Osteocyte (in vitro differentiated cells): ENCODE measurements around the gene SAMD4A. TPM values are rescaled to one million over a fixed set of nuclear protein-coding genes. Genes with fewer than 3 reads are reported as not detected.

Experiments
- DNase-seq: peaks from one replicate; pipeline ENCODE4 v3.0.0; 2021; ENCODE audit warnings: mixed read lengths; ENCODE audit not compliant: unreplicated experiment; ENCODE audit errors: extremely low spot score
- H3K27ac Mint-ChIP-seq: one replicate; pipeline ENCODE4 v1.8.0; 2021; ENCODE audit warnings: mild to moderate bottlenecking, mixed read lengths; ENCODE audit not compliant: unreplicated experiment
- H3K27me3 Mint-ChIP-seq: one replicate; pipeline ENCODE4 v1.8.0; 2021; ENCODE audit warnings: mixed read lengths; ENCODE audit not compliant: unreplicated experiment
- H3K36me3 Mint-ChIP-seq: one replicate; pipeline ENCODE4 v1.8.0; 2021; ENCODE audit warnings: mixed read lengths; ENCODE audit not compliant: unreplicated experiment
- H3K4me1 Mint-ChIP-seq: one replicate; pipeline ENCODE4 v1.8.0; 2021; ENCODE audit warnings: mixed read lengths; ENCODE audit not compliant: unreplicated experiment
- H3K4me3 Mint-ChIP-seq: one replicate; pipeline ENCODE4 v1.8.0; 2021; ENCODE audit warnings: mild to moderate bottlenecking, moderate library complexity, mixed read lengths; ENCODE audit not compliant: unreplicated experiment
- H3K9me3 Mint-ChIP-seq: one replicate; pipeline ENCODE4 v1.8.0; 2021; ENCODE audit warnings: mixed read lengths; ENCODE audit not compliant: unreplicated experiment
- CTCF ChIP-seq: fragments of 200-600 bp; sonication (generic); IDR thresholded peaks from 2 replicates; pipeline ENCODE4 v1.5.0; 2021; ENCODE audit warnings: antibody characterized with exemption, mild to moderate bottlenecking, moderate library complexity
- total RNA-seq: library from RNA; stranded (reverse); gene quantifications from 2 replicates; pipeline ENCODE4 v1.2.1, GENCODE V29; 2021

Gene SAMD4A
- total RNA-seq, 1 donor from 2014 or later: 39.1 TPM

- Mint-ChIP-seq H3K36me3 (peaks cover 13% of the 10 kb centered on the region), H3K4me3 (no peak overlapping the region), H3K4me1 (peaks cover 44% of the 10 kb centered on the region), H3K9me3 (peaks cover 4% of the 10 kb centered on the region), H3K27ac (peak overlapping the region; percentile 78), H3K27me3 (no peaks in the 10 kb centered on the region)
- TF ChIP-seq CTCF: no peak
- no peak for DNase-seq
Observed at GRCh38 chr14:54606178-54606577, 39.2 kb downstream of the SAMD4A start.

- peaks cover 13% of the 10 kb centered on the region for H3K36me3 Mint-ChIP-seq
- TF ChIP-seq CTCF: no peak
- H3K27me3 Mint-ChIP-seq: no peaks in the 10 kb centered on the region
- H3K27ac Mint-ChIP-seq: peak overlapping the region; percentile 78
- no peak overlapping the region for H3K4me3 Mint-ChIP-seq
- H3K4me1 Mint-ChIP-seq: peaks cover 50% of the 10 kb centered on the region
- H3K9me3 Mint-ChIP-seq: peaks cover 4% of the 10 kb centered on the region
- DNase-seq: no peak
Observed at GRCh38 chr14:54606631-54607133, 39.8 kb downstream of the SAMD4A start.

- DNase-seq: no peak
- peak overlapping the region; percentile 83 for H3K27ac Mint-ChIP-seq
- H3K36me3 Mint-ChIP-seq: peaks cover 13% of the 10 kb centered on the region
- peaks cover 55% of the 10 kb centered on the region for H3K4me1 Mint-ChIP-seq
- H3K4me3 Mint-ChIP-seq: no peak overlapping the region
- no peak for TF ChIP-seq CTCF
- H3K27me3 Mint-ChIP-seq: no peaks in the 10 kb centered on the region
- peaks cover 4% of the 10 kb centered on the region for H3K9me3 Mint-ChIP-seq
Observed at GRCh38 chr14:54609576-54609975, 42.6 kb downstream of the SAMD4A start.

- Mint-ChIP-seq H3K36me3 (peaks cover 9% of the 10 kb centered on the region), H3K27ac (peak overlapping the region; percentile 83), H3K4me3 (peak overlapping the region; percentile 10), H3K9me3 (peaks cover 4% of the 10 kb centered on the region), H3K4me1 (peaks cover 57% of the 10 kb centered on the region), H3K27me3 (no peaks in the 10 kb centered on the region)
- no peak for DNase-seq
- no peak for TF ChIP-seq CTCF
Observed at GRCh38 chr14:54610051-54610977, 43.4 kb downstream of the SAMD4A start.

- no peaks in the 10 kb centered on the region for H3K27me3 Mint-ChIP-seq
- H3K4me1 Mint-ChIP-seq: peaks cover 43% of the 10 kb centered on the region
- H3K27ac Mint-ChIP-seq: peak overlapping the region; percentile 52
- DNase-seq: no peak
- H3K9me3 Mint-ChIP-seq: peaks cover 4% of the 10 kb centered on the region
- no peak for TF ChIP-seq CTCF
- peaks cover 7% of the 10 kb centered on the region for H3K36me3 Mint-ChIP-seq
- no peak overlapping the region for H3K4me3 Mint-ChIP-seq
Observed at GRCh38 chr14:54614296-54614695, 47.4 kb downstream of the SAMD4A start.
